ENCODE measurements around the gene B4GALNT4.

B4GALNT4 gene

DNA sequence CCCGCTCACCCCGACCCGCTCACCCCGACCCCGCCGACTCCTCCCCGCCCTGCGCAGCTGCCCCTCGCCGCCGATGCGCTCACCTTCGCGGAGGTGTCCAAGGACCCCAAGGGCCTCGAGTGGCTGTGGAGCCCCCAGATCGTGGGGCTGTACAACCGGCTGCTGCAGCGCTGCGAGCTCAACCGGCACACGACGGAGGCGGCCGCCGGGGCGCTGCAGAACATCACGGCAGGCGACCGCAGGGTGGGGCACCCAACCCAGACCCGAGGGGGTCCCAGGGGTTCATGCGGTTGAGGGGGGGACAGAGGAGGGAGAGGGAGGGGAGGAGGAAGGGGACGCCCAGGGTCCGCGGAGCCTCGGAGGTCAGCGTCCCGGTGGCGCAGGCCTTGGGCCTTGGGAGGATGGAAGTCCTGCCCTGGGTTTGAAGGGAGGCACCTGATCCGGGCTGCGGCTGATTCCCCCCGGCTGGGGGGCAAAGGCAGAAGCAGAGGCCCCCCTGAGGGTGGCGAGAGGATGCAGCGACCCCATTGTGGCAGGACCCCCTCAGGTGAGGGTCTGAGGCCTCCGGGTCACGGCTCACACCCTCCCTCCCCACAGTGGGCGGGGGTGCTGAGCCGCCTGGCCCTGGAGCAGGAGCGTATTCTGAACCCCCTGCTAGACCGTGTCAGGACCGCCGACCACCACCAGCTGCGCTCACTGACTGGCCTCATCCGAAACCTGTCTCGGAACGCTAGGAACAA lies 33.9 kb downstream of the B4GALNT4 start:
- in situ Hi-C loops (cut with MboI; ENCODE audit: low sequenced_read_pairs, unreplicated experiment): no loop called here
- no peak for TF ChIP-seq CTCF (IDR thresholded peaks at IDR 0.05; ENCODE audit: borderline replicate concordance, control extremely low read depth, extremely low read depth, insufficient read depth, missing control alignments)
- no peak for DNase-seq (ENCODE audit: low spot score)

DNA sequence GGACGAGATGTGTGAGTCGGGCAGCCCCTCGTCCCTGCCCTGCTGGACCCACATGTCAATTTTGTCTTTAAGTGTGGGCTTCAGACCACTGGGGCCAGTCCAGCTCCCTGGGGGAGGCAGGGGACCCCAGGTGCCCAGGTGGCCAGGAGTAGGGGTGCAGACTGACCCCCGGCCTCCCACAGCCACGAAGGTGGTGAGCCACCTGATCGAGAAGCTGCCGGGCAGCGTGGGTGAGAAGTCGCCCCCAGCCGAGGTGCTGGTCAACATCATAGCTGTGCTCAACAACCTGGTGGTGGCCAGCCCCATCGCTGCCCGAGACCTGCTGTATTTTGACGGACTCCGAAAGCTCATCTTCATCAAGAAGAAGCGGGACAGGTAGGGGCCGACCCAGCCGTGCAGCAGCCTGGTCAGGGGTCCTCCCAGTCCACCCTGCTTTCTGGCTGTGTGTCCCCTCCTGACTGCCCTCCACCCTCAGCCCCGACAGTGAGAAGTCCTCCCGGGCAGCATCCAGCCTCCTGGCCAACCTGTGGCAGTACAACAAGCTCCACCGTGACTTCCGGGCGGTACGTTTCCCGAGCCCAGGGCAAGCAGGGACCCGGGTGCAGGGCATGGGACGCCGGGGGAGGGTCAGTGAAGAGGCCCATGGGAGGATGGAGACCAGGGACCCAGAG lies 34.6 kb downstream of the B4GALNT4 start:
- TF ChIP-seq CTCF (IDR thresholded peaks at IDR 0.05; ENCODE audit: borderline replicate concordance, control extremely low read depth, extremely low read depth, insufficient read depth, missing control alignments): no peak
- DNase-seq (ENCODE audit: low spot score): no peak
- in situ Hi-C loops (cut with MboI; ENCODE audit: low sequenced_read_pairs, unreplicated experiment): no loop called here

DNA sequence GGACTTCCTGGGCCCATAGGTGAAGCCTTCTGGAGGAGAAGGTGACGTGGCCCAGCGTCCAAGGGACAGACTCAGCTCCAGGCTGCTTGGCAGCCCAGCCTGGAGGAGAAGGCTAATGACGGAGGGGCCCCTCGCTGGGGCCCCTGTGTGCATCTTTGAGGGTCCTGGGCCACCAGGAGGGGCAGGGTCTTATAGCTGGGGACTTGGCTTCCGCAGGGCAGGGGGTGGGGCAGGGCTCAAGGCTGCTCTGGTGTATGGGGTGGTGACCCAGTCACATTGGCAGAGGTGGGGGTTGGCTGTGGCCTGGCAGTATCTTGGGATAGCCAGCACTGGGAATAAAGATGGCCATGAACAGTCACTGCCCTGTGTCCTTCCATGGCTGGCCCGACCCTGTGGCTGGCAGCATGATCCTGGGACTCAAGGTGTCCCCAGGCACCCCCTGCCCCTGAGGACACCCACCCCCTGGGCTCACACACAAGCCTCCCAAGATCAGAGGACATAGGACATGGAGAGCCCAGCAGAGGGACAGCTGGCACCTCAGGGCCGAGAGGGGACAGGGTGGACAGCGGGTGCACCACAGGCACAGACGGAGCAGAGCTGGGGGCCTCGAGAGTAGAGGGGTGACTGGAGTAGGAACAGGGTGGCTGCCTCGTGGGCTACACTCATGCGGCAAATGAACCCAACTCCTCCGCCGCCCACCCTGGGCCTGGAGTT lies 35.4 kb downstream of the B4GALNT4 start:
- DNase-seq (ENCODE audit: low spot score): no peak
- in situ Hi-C loops (cut with MboI; ENCODE audit: low sequenced_read_pairs, unreplicated experiment): no loop called here
- no peak for TF ChIP-seq CTCF (IDR thresholded peaks at IDR 0.05; ENCODE audit: borderline replicate concordance, control extremely low read depth, extremely low read depth, insufficient read depth, missing control alignments)

GRCh38 chr11:405323-405953 lies 36.1 kb downstream of the B4GALNT4 start:
- no peak for DNase-seq (ENCODE audit: low spot score)
- TF ChIP-seq CTCF (IDR thresholded peaks at IDR 0.05; ENCODE audit: borderline replicate concordance, control extremely low read depth, extremely low read depth, insufficient read depth, missing control alignments): no peak
- in situ Hi-C loops (cut with MboI; ENCODE audit: low sequenced_read_pairs, unreplicated experiment): no loop called here

GRCh38 chr11:405954-406795 lies 36.9 kb downstream of the B4GALNT4 start:
- TF ChIP-seq CTCF (IDR thresholded peaks at IDR 0.05; ENCODE audit: borderline replicate concordance, control extremely low read depth, extremely low read depth, insufficient read depth, missing control alignments): no peak
- in situ Hi-C loops (cut with MboI; ENCODE audit: low sequenced_read_pairs, unreplicated experiment): no loop called here
- no peak for DNase-seq (ENCODE audit: low spot score)
